ENCODE measurements around the gene TXNRD1. TPM values are rescaled to one million over a fixed set of nuclear protein-coding genes. Genes with fewer than 3 reads are reported as not detected.

The TXNRD1 gene
- total RNA-seq, 1 donor from 2014 or later, result 105 TPM

- TF ChIP-seq, protein P1, sequence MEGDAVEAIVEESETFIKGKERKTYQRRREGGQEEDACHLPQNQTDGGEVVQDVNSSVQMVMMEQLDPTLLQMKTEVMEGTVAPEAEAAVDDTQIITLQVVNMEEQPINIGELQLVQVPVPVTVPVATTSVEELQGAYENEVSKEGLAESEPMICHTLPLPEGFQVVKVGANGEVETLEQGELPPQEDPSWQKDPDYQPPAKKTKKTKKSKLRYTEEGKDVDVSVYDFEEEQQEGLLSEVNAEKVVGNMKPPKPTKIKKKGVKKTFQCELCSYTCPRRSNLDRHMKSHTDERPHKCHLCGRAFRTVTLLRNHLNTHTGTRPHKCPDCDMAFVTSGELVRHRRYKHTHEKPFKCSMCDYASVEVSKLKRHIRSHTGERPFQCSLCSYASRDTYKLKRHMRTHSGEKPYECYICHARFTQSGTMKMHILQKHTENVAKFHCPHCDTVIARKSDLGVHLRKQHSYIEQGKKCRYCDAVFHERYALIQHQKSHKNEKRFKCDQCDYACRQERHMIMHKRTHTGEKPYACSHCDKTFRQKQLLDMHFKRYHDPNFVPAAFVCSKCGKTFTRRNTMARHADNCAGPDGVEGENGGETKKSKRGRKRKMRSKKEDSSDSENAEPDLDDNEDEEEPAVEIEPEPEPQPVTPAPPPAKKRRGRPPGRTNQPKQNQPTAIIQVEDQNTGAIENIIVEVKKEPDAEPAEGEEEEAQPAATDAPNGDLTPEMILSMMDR (IDR thresholded peaks at IDR 0.05; ENCODE audit: unreplicated experiment), result no peak
- H3K4me1 Mint-ChIP-seq (ENCODE audit: unreplicated experiment), result no peaks in the 10 kb centered on the region
- peaks cover 6% of the 10 kb centered on the region for H3K27me3 Mint-ChIP-seq (ENCODE audit: unreplicated experiment)
- H3K36me3 Mint-ChIP-seq (ENCODE audit: low read depth, unreplicated experiment), result peaks cover 4% of the 10 kb centered on the region
- no peak overlapping the region for H3K27ac Mint-ChIP-seq (ENCODE audit: unreplicated experiment)
- no peaks in the 10 kb centered on the region for H3K9me3 Mint-ChIP-seq (ENCODE audit: unreplicated experiment)
- H3K4me3 Mint-ChIP-seq (ENCODE audit: unreplicated experiment), result no peak overlapping the region
- no peak for DNase-seq (ENCODE audit: low spot score)
These were observed 141.9 kb downstream of the TXNRD1 start for GRCh38 chr12:104357421-104357952.

- H3K4me1 Mint-ChIP-seq (ENCODE audit: unreplicated experiment), result no peaks in the 10 kb centered on the region
- peak; percentile 54 for DNase-seq (ENCODE audit: low spot score)
- TF ChIP-seq, protein P1 (IDR thresholded peaks at IDR 0.05; ENCODE audit: unreplicated experiment), result peak; percentile 76
- H3K4me3 Mint-ChIP-seq (ENCODE audit: unreplicated experiment), result no peak overlapping the region
- no peak overlapping the region for H3K27ac Mint-ChIP-seq (ENCODE audit: unreplicated experiment)
- H3K27me3 Mint-ChIP-seq (ENCODE audit: unreplicated experiment), result peaks cover 6% of the 10 kb centered on the region
- H3K36me3 Mint-ChIP-seq (ENCODE audit: low read depth, unreplicated experiment), result peaks cover 4% of the 10 kb centered on the region
- no peaks in the 10 kb centered on the region for H3K9me3 Mint-ChIP-seq (ENCODE audit: unreplicated experiment)
These were observed 142.9 kb downstream of the TXNRD1 start for GRCh38 chr12:104358353-104359003.

GRCh38 chr12:104359216-104359615 is 143.6 kb downstream of the TXNRD1 start:
- no peak for DNase-seq (ENCODE audit: low spot score)
- Mint-ChIP-seq H3K36me3 (ENCODE audit: low read depth, unreplicated experiment) (peaks cover 4% of the 10 kb centered on the region), H3K27me3 (ENCODE audit: unreplicated experiment) (peaks cover 6% of the 10 kb centered on the region), H3K4me3 (ENCODE audit: unreplicated experiment) (no peak overlapping the region), H3K4me1 (ENCODE audit: unreplicated experiment) (no peaks in the 10 kb centered on the region), H3K27ac (ENCODE audit: unreplicated experiment) (no peak overlapping the region), H3K9me3 (ENCODE audit: unreplicated experiment) (no peaks in the 10 kb centered on the region)
- TF ChIP-seq, protein P1 (IDR thresholded peaks at IDR 0.05; ENCODE audit: unreplicated experiment), result no peak

DNA sequence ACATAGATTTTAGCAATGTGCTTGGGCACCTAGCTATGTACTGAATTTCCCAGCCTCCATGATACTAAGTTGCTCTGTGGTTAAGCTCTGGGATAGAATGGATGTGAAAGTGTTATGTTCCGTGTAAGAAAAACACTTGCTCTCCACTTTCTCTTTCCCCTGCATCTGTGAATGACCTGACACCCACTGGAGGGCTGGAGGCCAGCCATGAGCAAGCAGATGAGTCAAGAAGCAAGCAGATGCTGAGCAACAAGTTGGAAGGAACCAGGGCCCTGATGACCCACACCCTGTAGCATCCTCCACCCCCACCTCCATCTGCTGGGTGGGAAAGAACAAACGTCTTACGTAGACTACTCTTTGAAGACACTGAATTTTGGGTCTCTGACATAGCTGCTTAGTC is 144.6 kb downstream of the TXNRD1 start:
- Mint-ChIP-seq H3K27me3 (ENCODE audit: unreplicated experiment) (peaks cover 6% of the 10 kb centered on the region), H3K9me3 (ENCODE audit: unreplicated experiment) (no peaks in the 10 kb centered on the region), H3K4me3 (ENCODE audit: unreplicated experiment) (no peak overlapping the region), H3K4me1 (ENCODE audit: unreplicated experiment) (no peaks in the 10 kb centered on the region), H3K27ac (ENCODE audit: unreplicated experiment) (no peak overlapping the region), H3K36me3 (ENCODE audit: low read depth, unreplicated experiment) (peaks cover 4% of the 10 kb centered on the region)
- TF ChIP-seq, protein P1 (IDR thresholded peaks at IDR 0.05; ENCODE audit: unreplicated experiment), result no peak
- no peak for DNase-seq (ENCODE audit: low spot score)

GRCh38 chr12:104360983-104361707 is 145.6 kb downstream of the TXNRD1 start:
- TF ChIP-seq, protein P1 (IDR thresholded peaks at IDR 0.05; ENCODE audit: unreplicated experiment), result no peak
- no peak overlapping the region for H3K4me3 Mint-ChIP-seq (ENCODE audit: unreplicated experiment)
- H3K36me3 Mint-ChIP-seq (ENCODE audit: low read depth, unreplicated experiment), result peaks cover 4% of the 10 kb centered on the region
- no peaks in the 10 kb centered on the region for H3K4me1 Mint-ChIP-seq (ENCODE audit: unreplicated experiment)
- no peak for DNase-seq (ENCODE audit: low spot score)
- H3K9me3 Mint-ChIP-seq (ENCODE audit: unreplicated experiment), result no peaks in the 10 kb centered on the region
- no peak overlapping the region for H3K27ac Mint-ChIP-seq (ENCODE audit: unreplicated experiment)
- peaks cover 5% of the 10 kb centered on the region for H3K27me3 Mint-ChIP-seq (ENCODE audit: unreplicated experiment)
